Measurements from ENCODE around the gene AGAP9.
"Not testable (repeated sequence)": the region's sequence is repeated elsewhere in the genome, so short reads cannot be mapped to it uniquely, and the experiment has no call there.

DNA sequence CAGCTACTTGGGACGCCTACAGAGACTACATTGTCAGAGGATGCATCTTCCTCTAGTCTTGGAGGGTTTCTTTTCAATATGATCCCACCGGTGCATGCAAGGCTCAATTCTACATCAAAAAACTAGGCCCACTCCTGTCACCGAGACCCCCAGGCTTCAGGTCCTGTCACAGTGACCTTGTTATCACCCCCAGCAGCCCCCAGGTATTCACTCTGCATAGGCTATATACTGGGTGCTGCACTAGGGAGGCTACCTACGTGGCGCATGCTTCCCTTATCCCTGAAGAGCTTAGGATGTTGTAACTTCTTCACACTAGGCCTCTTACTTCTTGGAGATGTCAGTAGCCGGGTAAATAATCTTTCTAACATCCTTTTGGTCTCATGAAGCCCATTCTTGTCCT is 31.1 kb upstream of the AGAP9 start:
- TF ChIP-seq, protein P1, sequence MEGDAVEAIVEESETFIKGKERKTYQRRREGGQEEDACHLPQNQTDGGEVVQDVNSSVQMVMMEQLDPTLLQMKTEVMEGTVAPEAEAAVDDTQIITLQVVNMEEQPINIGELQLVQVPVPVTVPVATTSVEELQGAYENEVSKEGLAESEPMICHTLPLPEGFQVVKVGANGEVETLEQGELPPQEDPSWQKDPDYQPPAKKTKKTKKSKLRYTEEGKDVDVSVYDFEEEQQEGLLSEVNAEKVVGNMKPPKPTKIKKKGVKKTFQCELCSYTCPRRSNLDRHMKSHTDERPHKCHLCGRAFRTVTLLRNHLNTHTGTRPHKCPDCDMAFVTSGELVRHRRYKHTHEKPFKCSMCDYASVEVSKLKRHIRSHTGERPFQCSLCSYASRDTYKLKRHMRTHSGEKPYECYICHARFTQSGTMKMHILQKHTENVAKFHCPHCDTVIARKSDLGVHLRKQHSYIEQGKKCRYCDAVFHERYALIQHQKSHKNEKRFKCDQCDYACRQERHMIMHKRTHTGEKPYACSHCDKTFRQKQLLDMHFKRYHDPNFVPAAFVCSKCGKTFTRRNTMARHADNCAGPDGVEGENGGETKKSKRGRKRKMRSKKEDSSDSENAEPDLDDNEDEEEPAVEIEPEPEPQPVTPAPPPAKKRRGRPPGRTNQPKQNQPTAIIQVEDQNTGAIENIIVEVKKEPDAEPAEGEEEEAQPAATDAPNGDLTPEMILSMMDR (IDR thresholded peaks at IDR 0.05), result not testable (repeated sequence)
- not testable (repeated sequence) for TF ChIP-seq POLR2A (IDR thresholded peaks at IDR 0.05)

All from body of pancreas (tissue), 4 donors.